Endothelial cell of umbilical vein (primary cell): ENCODE results near the gene CCBE1. TPM values are rescaled to one million over a fixed set of nuclear protein-coding genes. Genes with fewer than 3 reads are reported as not detected.

ENCODE experiments used
- BruUV-seq: library from RNA; stranded (reverse); fragments of 400-500 nt; replicated peaks from 2 replicates; lab custom pipeline; 2021; lab: Mats Ljungman, UMichigan
- CTCF ChIA-PET: fragments of 300-600, 350-600 bp; sonication (Branson Sonifier 250); formaldehyde crosslinking; loops from one replicate; lab custom pipeline; 2021; ENCODE audit warnings: antibody characterized with exemption, inconsistent platforms; lab: Charles Lee
- POLR2A ChIA-PET: fragments of 300-600, 350-600 bp; sonication (Branson Sonifier 250); formaldehyde crosslinking; loops from one replicate; lab custom pipeline; 2021; ENCODE audit warnings: antibody characterized with exemption, inconsistent platforms; lab: Charles Lee
- DNase-seq: peaks from one replicate; pipeline ENCODE4 v3.0.0-alpha.2; 2011; ENCODE audit warnings: low read depth, low spot score
- FAIRE-seq: peaks from 2 replicates; lab custom pipeline; 2011; peaks lifted over from hg19 to GRCh38; lab: Jason Lieb, UNC
- H2AFZ ChIP-seq: 2 replicates; pipeline ENCODE4 v1.6.0; 2012; ENCODE audit warnings: low read depth, low read length, control low read depth, inconsistent platforms
- H3K27ac ChIP-seq: 2 replicates; pipeline ENCODE4 v1.5.1; 2011; ENCODE audit warnings: low read depth, mild to moderate bottlenecking, control low read depth, low read length, moderate library complexity; ENCODE audit not compliant: insufficient read depth
- H3K27me3 ChIP-seq, 2 experiments: 2 replicates each; pipeline versions ENCODE4 v1.6.0 to v1.6.1; 2011; ENCODE audit warnings: low read length in 2 of 2, mixed read lengths in 1 of 2; ENCODE audit not compliant: control insufficient read depth in 2 of 2, insufficient read depth in 2 of 2
- H3K36me3 ChIP-seq, 2 experiments: 2 replicates in 1 of 2; 3 replicates in 1 of 2; pipeline ENCODE4 v1.5.1; 2011; ENCODE audit warnings: low read length in 2 of 2, mild to moderate bottlenecking in 1 of 2, moderate library complexity in 1 of 2; ENCODE audit not compliant: control insufficient read depth in 2 of 2, insufficient read depth in 2 of 2; ENCODE audit errors: extremely low read depth in 1 of 2
- H3K4me1 ChIP-seq: 3 replicates; pipeline ENCODE4 v1.5.1; 2011; ENCODE audit warnings: mild to moderate bottlenecking, low read length; ENCODE audit not compliant: control insufficient read depth, insufficient read depth; ENCODE audit errors: extremely low read depth
- H3K4me2 ChIP-seq: 2 replicates; pipeline ENCODE4 v1.6.1; 2011; ENCODE audit warnings: low read length, control low read depth, mixed read lengths; ENCODE audit not compliant: insufficient read depth
- H3K4me3 ChIP-seq, 3 experiments: fragments of 200-600 bp in 1 of 3; sonication (generic), shearing (Covaris generic) in 1 of 3; replicated peaks in 1 of 3; 2 replicates each; pipeline ENCODE4 v1.5.1; 2011 to 2016; ENCODE audit warnings: control low read depth in 3 of 3, low read length in 3 of 3, mild to moderate bottlenecking in 2 of 3, inconsistent platforms in 1 of 3, low read depth in 1 of 3, moderate library complexity in 1 of 3; ENCODE audit not compliant: insufficient read depth in 1 of 3
- H3K79me2 ChIP-seq: 2 replicates; pipeline ENCODE4 v1.6.0; 2012; ENCODE audit warnings: low read length, inconsistent platforms; ENCODE audit not compliant: control insufficient read depth, insufficient read depth
- H3K9ac ChIP-seq: replicated peaks from 2 replicates; pipeline ENCODE3; 2011; ENCODE audit warnings: low read length, control low read depth; ENCODE audit not compliant: insufficient read depth; ENCODE audit errors: extremely low read depth
- H3K9me1 ChIP-seq: replicated peaks from 3 replicates; pipeline ENCODE4 v1.6.0; 2011; ENCODE audit warnings: mild to moderate bottlenecking, low read length; ENCODE audit not compliant: control insufficient read depth, insufficient read depth; ENCODE audit errors: extremely low read depth
- H3K9me3 ChIP-seq: replicated peaks from 2 replicates; pipeline ENCODE4 v1.5.1; 2012; ENCODE audit warnings: low read length, inconsistent platforms; ENCODE audit not compliant: control insufficient read depth, insufficient read depth
- H4K20me1 ChIP-seq: replicated peaks from 2 replicates; pipeline ENCODE3; 2011; ENCODE audit warnings: mild to moderate bottlenecking, low read length; ENCODE audit not compliant: control insufficient read depth, insufficient read depth; ENCODE audit errors: extremely low read depth
- CTCF ChIP-seq, 2 donors: IDR thresholded peaks; 1 replicate in 1 of 2; 2 replicates in 1 of 2; pipeline ENCODE4 v1.5.1; 2011; ENCODE audit warnings: low read length in 2 of 2, mild to moderate bottlenecking in 2 of 2, moderate library complexity in 2 of 2, control low read depth in 1 of 2, inconsistent platforms in 1 of 2, low read depth in 1 of 2; ENCODE audit not compliant: insufficient read depth in 1 of 2; ENCODE audit errors: extremely low read depth in 1 of 2
- EZH2 ChIP-seq: IDR thresholded peaks from 2 replicates; pipeline ENCODE4 v1.6.1; 2012; ENCODE audit warnings: borderline replicate concordance, low read depth, mild to moderate bottlenecking, moderate library complexity, low read length, inconsistent platforms; ENCODE audit not compliant: severe bottlenecking
- FOS ChIP-seq: IDR thresholded peaks from 2 replicates; pipeline ENCODE4 v1.6.1; 2011; ENCODE audit warnings: mild to moderate bottlenecking, low read length, moderate library complexity, borderline replicate concordance; ENCODE audit not compliant: insufficient read depth
- GATA2 ChIP-seq: IDR thresholded peaks from 2 replicates; pipeline ENCODE4 v1.7.0; 2011; ENCODE audit warnings: low read depth, mild to moderate bottlenecking, moderate library complexity, mixed read lengths, low read length; ENCODE audit not compliant: insufficient read length, insufficient read depth
- JUN ChIP-seq: IDR thresholded peaks from 2 replicates; pipeline ENCODE4 v1.6.1; 2011; ENCODE audit warnings: borderline replicate concordance, low read depth; ENCODE audit not compliant: insufficient read length, insufficient read depth
- MAX ChIP-seq: IDR thresholded peaks from 2 replicates; pipeline ENCODE4 v1.6.1; 2011; ENCODE audit not compliant: insufficient read depth, insufficient read length
- MYC ChIP-seq: IDR thresholded peaks from one replicate; pipeline ENCODE4 v1.6.1; 2011; ENCODE audit warnings: mild to moderate bottlenecking, low read depth, low read length
- POLR2A ChIP-seq: IDR thresholded peaks from 2 replicates; pipeline ENCODE4 v1.6.1; 2012; ENCODE audit warnings: low read depth, mild to moderate bottlenecking, control low read depth, low read length
- POLR2AphosphoS5 ChIP-seq: IDR thresholded peaks from 2 replicates; pipeline ENCODE4 v1.6.1; 2012; ENCODE audit warnings: low read depth, mild to moderate bottlenecking, control low read depth, low read length, moderate library complexity; ENCODE audit not compliant: insufficient read depth
- dilution Hi-C: fragments of 300-500 bp; cut with MboI; formaldehyde crosslinking; loops from one replicate; pipeline ENCODE4 v1.15.0; 2019; ENCODE audit warnings: low sequenced_read_pairs; ENCODE audit not compliant: extremely low pct_ligation_motif_present
- intact Hi-C: fragments of 100-400 bp; cut with micrococcal nuclease; formaldehyde crosslinking; loops from one replicate; pipeline ENCODE4 v1.10.0; 2022
- polyA plus RNA-seq, 4 experiments: library from polyadenylated mRNA; depleted of rRNA in 3 of 4; stranded (reverse) in 3 of 4; unstranded in 1 of 4; fragments of >200 nt; gene quantifications; 2 replicates each; pipeline versions ENCODE4 v1.2.1 to v1.2.3, GENCODE V29; 2011 to 2012; ENCODE audit warnings: missing spikeins in 1 of 4
- total RNA-seq: library from RNA; stranded (reverse); gene quantifications from 2 replicates; pipeline ENCODE4 v1.2.3, GENCODE V29; 2021

Gene CCBE1
- total and polyA plus RNA-seq, 2 donors (not counting 3 experiments of a cell fraction or from before 2014, with no cell fraction given) = 0.04 TPM; not detected in 1

DNA sequence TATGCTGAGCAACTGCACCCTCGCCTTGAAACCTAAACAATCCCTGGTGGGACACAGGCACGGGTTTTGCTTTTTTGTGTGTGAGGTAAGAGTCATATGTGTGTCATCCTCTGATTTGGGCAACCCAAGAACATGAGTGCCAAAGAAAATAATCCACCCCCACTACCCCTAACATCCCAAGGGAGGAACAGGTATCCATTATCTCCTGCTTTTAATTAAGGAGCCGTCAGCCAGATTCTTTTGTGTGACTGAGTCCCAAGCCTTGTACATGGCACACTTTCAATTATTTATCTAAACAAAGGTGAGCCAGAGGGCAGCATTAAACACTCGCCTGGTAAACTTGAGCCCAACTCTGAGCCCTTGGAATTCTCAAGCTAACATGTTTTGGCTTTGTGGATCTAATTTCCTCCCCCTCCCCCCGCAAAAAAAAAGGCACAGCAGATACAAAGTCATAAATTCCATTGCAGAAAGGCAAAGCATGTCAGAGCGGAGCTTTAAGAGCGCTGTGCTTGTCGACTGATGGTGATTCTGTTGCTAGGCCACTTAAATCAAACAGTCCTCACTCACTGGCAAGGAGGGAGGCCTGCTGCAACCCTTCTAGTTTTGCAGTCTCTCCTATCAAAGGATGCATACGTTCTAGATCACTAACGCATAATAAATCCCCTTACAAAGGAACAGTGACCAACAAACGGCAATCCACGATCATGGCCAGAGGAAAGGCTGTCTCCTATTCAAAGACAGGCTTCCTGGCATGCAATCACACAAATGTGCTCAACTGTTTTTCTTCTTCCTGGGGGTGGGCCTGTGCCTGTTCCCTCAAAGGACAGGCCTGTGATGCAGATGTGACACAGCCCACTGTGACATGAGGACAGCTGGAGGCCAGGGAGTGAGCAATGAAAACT lies 194.7 kb downstream of the CCBE1 start:
- FAIRE-seq = no peak
- H3K79me2 ChIP-seq = no peaks in the 10 kb centered on the region

More for the DNA sequence above, 194.7 kb downstream of the CCBE1 start:
- no peak overlapping the region for H3K27ac ChIP-seq
- dilution Hi-C loops = no loop called here
- H3K9me1 ChIP-seq = no peaks in the 10 kb centered on the region
- no peak overlapping the region for H3K9ac ChIP-seq
- no peaks in the 10 kb centered on the region for H3K9me3 ChIP-seq
- H2AFZ ChIP-seq = no peak overlapping the region
- no peaks in the 10 kb centered on the region for H3K4me1 ChIP-seq
- CTCF ChIA-PET = interaction anchor here (1.0 kb wide), 1 partner anchor 32 kb away, joined by 3 read pairs; no protein-coding TSS in a partner anchor
- H4K20me1 ChIP-seq = no peaks in the 10 kb centered on the region
- no peak overlapping the region for H3K4me2 ChIP-seq
- intact Hi-C loops = no loop called here
- BruUV-seq = no TSS peak
- TF ChIP-seq MYC = no peak
- TF ChIP-seq EZH2 = no peak
- TF ChIP-seq CTCF (IDR thresholded peaks at IDR 0.05; ENCODE audit: extremely low read depth in 1 of 2, insufficient read depth in 1 of 2, low read depth in 1 of 2, low read length in 2 of 2) = no peak
- no peak for TF ChIP-seq GATA2
- no peak for TF ChIP-seq POLR2A
- TF ChIP-seq POLR2AphosphoS5 = no peak
- TF ChIP-seq JUN = no peak
- TF ChIP-seq MAX = no peak
- TF ChIP-seq FOS = no peak
- H3K4me3 ChIP-seq = no peak overlapping the region
- H3K36me3 ChIP-seq = no peaks in the 10 kb centered on the region
- POLR2A ChIA-PET = no interaction called here
- H3K27me3 ChIP-seq = no peaks in the 10 kb centered on the region
- no peak for DNase-seq
